ENCODE data around the gene SMAD3.

GRCh38 chr15:67089217-67090193 is 24.1 kb downstream of the SMAD3 start:
- TF ChIP-seq, protein P1, sequence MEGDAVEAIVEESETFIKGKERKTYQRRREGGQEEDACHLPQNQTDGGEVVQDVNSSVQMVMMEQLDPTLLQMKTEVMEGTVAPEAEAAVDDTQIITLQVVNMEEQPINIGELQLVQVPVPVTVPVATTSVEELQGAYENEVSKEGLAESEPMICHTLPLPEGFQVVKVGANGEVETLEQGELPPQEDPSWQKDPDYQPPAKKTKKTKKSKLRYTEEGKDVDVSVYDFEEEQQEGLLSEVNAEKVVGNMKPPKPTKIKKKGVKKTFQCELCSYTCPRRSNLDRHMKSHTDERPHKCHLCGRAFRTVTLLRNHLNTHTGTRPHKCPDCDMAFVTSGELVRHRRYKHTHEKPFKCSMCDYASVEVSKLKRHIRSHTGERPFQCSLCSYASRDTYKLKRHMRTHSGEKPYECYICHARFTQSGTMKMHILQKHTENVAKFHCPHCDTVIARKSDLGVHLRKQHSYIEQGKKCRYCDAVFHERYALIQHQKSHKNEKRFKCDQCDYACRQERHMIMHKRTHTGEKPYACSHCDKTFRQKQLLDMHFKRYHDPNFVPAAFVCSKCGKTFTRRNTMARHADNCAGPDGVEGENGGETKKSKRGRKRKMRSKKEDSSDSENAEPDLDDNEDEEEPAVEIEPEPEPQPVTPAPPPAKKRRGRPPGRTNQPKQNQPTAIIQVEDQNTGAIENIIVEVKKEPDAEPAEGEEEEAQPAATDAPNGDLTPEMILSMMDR (conservative IDR thresholded peaks at IDR 0.05), result no peak
- no peak for TF ChIP-seq ZFX (IDR thresholded peaks at IDR 0.05)

Data from C4-2B (cell line).